Activated naive CD4-positive, alpha-beta T cell treated with anti-CD3 and anti-CD28 coated beads, Interleukin-2, amount 10 ng/mL, durations not matched to agents 7 days and 5 days (primary cell): ENCODE results near the gene TESK1.
A peak's percentile ranks its signal among the peaks of the same experiment; 100 is the strongest.

Source experiments
- CTCF ChIA-PET: fragments of 350-600 bp; sonication (Branson Sonifier 250); formaldehyde crosslinking; loops from one replicate; lab custom pipeline; 2021; ENCODE audit warnings: antibody characterized with exemption; lab: Charles Lee
- DNase-seq: peaks from one replicate; pipeline ENCODE4 v3.0.0-alpha.2; 2020
- H3K27ac Mint-ChIP-seq: one replicate; pipeline ENCODE4 v1.8.0; 2021; ENCODE audit warnings: mild to moderate bottlenecking, moderate library complexity, mixed read lengths
- H3K27me3 Mint-ChIP-seq: one replicate; pipeline ENCODE4 v1.8.0; 2021; ENCODE audit warnings: mild to moderate bottlenecking, mixed read lengths
- H3K36me3 Mint-ChIP-seq: one replicate; pipeline ENCODE4 v1.8.0; 2021; ENCODE audit warnings: mixed read lengths
- H3K4me1 Mint-ChIP-seq: one replicate; pipeline ENCODE4 v1.8.0; 2021; ENCODE audit warnings: mixed read lengths
- H3K4me3 Mint-ChIP-seq: one replicate; pipeline ENCODE4 v1.8.0; 2021; ENCODE audit warnings: mild to moderate bottlenecking, moderate library complexity, mixed read lengths
- H3K9me3 Mint-ChIP-seq: one replicate; pipeline ENCODE4 v1.8.0; 2021; ENCODE audit warnings: mixed read lengths

Gene TESK1, protein sequence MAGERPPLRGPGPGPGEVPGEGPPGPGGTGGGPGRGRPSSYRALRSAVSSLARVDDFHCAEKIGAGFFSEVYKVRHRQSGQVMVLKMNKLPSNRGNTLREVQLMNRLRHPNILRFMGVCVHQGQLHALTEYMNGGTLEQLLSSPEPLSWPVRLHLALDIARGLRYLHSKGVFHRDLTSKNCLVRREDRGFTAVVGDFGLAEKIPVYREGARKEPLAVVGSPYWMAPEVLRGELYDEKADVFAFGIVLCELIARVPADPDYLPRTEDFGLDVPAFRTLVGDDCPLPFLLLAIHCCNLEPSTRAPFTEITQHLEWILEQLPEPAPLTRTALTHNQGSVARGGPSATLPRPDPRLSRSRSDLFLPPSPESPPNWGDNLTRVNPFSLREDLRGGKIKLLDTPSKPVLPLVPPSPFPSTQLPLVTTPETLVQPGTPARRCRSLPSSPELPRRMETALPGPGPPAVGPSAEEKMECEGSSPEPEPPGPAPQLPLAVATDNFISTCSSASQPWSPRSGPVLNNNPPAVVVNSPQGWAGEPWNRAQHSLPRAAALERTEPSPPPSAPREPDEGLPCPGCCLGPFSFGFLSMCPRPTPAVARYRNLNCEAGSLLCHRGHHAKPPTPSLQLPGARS

DNA sequence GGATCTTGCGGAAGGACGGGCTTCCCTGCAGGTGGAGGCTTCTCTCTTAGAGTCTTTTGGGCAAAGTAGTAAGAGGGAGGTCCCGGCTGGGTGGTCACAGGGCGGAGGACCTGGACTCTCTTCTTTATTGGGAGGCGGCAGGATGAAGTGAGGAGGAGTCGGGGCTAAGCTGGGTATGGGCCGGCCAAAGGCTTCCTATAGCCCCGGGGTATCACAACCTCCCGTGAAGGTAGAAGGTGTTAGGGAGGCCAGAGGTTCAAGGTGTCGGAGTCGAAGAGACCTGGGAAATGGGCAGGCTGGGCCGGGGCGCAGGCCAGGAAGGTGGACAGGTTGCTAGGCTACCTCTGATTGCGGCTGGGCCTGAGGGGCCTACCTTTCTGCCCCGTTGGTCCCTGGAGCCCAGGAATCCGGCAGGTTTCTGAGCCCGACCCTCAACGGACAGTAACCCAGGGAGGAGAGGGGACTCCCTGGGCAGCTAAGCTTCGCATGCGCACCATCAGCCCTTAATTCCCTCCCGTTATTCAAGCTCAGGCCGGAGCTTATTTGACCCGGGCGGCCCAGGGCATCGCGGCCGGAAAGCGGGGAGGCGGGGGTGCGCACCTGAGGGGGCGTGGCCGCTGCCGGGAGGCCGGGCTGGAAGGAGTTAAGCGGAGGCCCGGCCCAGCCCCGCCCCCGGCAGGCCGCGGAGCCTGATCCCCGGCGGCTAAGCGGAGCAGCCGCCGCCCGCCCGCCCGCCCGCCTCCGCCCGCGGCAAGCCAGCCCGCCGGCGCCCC lies at the start of gene TESK1:
Gene TESK1 (plus strand): TSS at position 685 of the 773 bp plus-strand sequence. CDS start 358 bp downstream, outside the sequence.
- H3K36me3 Mint-ChIP-seq: peaks cover 19% of the 10 kb centered on the region
- H3K27ac Mint-ChIP-seq: peak within 1 kb of the TSS; percentile 97

DNA sequence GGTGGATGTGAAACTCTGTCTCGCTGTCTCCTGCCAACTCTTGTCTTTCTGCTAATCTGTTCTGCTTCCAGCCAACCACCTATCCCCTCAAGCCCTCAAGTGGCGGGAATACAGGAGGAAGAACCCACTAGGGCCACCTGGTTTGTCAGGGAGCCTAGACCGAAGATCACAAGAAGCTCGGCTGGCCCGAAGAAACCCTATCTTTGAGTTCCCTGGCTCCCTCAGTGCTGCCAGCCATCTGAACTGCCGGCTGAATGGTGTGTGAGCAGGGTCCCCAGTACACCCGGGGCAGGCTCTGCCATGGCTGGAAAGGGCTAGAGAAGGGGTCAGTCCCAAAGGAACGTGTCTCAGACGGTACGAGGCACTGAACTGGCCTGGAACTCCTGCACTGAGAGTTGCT lies 49.2 kb upstream of the TESK1 start:
- Mint-ChIP-seq H3K27ac (no peak overlapping the region), H3K36me3 (no peaks in the 10 kb centered on the region), H3K9me3 (no peaks in the 10 kb centered on the region), H3K4me3 (no peak overlapping the region), H3K27me3 (no peaks in the 10 kb centered on the region), H3K4me1 (no peaks in the 10 kb centered on the region)
- CTCF ChIA-PET: interaction anchor here (1.8 kb wide), 1 partner anchor 34 kb away, joined by 3 read pairs; no protein-coding TSS in a partner anchor
- no peak for DNase-seq

More for the DNA sequence above, at the start of gene TESK1:
- no peaks in the 10 kb centered on the region for H3K27me3 Mint-ChIP-seq
- DNase-seq: peak; percentile 88
- peak within 1 kb of the TSS; percentile 89 for H3K4me3 Mint-ChIP-seq
- peaks cover 41% of the 10 kb centered on the region for H3K4me1 Mint-ChIP-seq
- CTCF ChIA-PET: interaction anchor here (0.6 to 2.6 kb wide), 5 partner anchors 9 to 126 kb away, joined by 3 to 11 read pairs (median 4); no protein-coding TSS in a partner anchor
- no peaks in the 10 kb centered on the region for H3K9me3 Mint-ChIP-seq

DNA sequence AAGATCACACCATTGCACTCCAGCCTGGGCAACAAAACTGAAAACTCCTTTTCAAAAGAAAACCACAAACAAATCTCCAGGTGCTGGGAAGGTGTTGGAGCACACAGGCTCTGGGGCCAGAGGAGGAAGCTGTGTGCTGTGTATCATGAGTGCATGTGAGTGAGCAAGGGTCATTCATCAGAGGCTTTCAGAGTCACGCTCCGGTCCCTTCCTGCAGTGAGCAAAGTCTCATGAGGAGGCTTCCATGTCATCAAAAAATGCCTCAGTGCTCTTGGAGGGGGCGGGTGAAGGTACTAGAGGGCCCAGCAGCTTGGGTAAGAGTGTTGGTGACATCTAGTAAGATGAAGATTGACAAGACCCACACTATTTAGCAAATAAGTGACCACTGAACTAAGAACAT lies 48.3 kb upstream of the TESK1 start:
- Mint-ChIP-seq H3K27ac (peak overlapping the region; percentile 8), H3K9me3 (no peaks in the 10 kb centered on the region), H3K36me3 (no peaks in the 10 kb centered on the region), H3K4me3 (no peak overlapping the region), H3K27me3 (no peaks in the 10 kb centered on the region), H3K4me1 (no peaks in the 10 kb centered on the region)
- no peak for DNase-seq
- CTCF ChIA-PET: interaction anchor here (0.6 to 1.8 kb wide), 3 partner anchors 13 to 233 kb away, joined by 3 to 5 read pairs (median 3); no protein-coding TSS in a partner anchor

DNA sequence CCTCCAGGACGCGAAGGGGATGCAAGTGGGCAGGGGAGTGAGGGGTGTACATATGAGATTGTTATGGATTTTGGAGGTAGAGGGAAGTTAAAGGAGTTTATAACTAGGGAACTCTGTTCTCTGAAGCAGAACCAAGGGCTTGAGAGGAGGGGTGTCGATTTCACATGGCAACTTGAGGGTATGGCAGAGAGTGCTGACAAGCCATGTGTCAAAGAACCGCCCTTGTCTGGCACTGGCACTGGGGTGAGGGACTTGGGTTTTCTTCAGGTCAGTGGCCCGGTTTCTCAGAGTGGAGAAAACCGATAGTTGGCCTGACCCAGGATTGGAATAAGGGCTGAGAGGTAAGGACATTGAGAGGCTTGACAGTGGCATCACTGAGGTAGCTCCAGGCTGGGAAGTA lies 47.7 kb upstream of the TESK1 start:
- H3K4me1 Mint-ChIP-seq: no peaks in the 10 kb centered on the region
- no peaks in the 10 kb centered on the region for H3K27me3 Mint-ChIP-seq
- DNase-seq: no peak
- H3K4me3 Mint-ChIP-seq: no peak overlapping the region
- H3K9me3 Mint-ChIP-seq: no peaks in the 10 kb centered on the region
- CTCF ChIA-PET: interaction anchor here (0.6 to 1.9 kb wide), 3 partner anchors 11 to 233 kb away, joined by 3 to 5 read pairs (median 5); no protein-coding TSS in a partner anchor
- no peak overlapping the region for H3K27ac Mint-ChIP-seq
- no peaks in the 10 kb centered on the region for H3K36me3 Mint-ChIP-seq

DNA sequence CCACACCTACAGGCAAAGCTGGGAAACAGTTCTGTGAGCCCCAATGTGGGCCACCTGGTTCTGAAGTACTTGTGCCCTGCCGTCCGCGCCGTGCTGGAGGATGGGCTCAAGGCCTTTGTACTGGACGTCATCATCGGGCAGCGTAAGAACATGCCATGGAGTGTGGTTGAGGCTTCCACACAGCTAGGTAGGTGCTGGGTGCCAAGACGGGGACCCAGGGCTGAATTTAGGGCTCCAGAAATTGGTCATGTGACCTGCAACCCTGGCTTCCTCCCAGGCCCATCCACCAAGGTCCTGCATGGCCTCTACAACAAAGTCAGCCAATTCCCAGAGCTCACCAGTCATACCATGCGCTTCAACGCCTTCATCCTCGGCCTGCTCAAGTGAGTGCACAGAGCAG lies 46.9 kb upstream of the TESK1 start:
- no peak for DNase-seq
- H3K36me3 Mint-ChIP-seq: no peaks in the 10 kb centered on the region
- no peaks in the 10 kb centered on the region for H3K9me3 Mint-ChIP-seq
- H3K27me3 Mint-ChIP-seq: no peaks in the 10 kb centered on the region
- no peaks in the 10 kb centered on the region for H3K4me1 Mint-ChIP-seq
- CTCF ChIA-PET: interaction anchor here (1.9 kb wide), 1 partner anchor 10 kb away, joined by 5 read pairs; no protein-coding TSS in a partner anchor
- H3K27ac Mint-ChIP-seq: no peak overlapping the region
- H3K4me3 Mint-ChIP-seq: no peak overlapping the region

DNA sequence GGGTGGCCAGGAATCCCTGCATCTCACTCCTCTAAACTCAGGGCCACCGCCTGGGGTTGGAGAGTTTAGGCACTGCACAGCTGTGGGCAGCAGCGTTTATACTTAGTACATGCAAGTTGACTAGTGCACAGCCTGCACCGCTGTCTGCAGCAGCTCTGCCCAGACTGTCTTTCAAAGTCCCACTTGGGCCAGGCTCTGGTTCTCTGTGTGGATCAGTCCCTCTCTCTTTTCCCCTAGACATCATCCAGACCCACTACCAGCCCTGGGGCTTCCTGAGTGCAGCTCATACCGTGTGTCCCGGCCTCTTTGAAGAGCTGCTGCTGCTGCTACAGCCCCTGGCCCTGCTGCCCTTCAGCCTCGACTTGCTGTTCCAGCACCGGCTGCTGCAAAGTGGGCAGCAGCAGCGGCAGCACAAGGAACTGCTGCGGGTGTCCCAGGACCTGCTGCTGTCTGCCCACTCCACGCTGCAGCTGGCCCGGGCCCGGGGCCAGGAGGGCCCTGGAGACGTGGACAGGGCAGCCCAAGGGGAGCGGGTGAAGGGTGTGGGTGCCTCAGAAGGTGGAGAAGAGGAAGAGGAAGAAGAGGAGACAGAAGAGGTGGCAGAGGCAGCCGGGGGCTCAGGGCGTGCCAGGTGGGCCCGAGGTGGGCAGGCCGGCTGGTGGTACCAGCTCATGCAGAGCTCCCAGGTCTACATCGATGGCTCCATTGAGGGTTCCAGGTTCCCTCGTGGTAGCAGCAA lies 45.1 kb upstream of the TESK1 start:
- DNase-seq: no peak
- Mint-ChIP-seq H3K27me3 (peaks cover 3% of the 10 kb centered on the region), H3K27ac (no peak overlapping the region), H3K4me1 (no peaks in the 10 kb centered on the region), H3K36me3 (no peaks in the 10 kb centered on the region), H3K4me3 (no peak overlapping the region), H3K9me3 (no peaks in the 10 kb centered on the region)
- CTCF ChIA-PET: no interaction called here

DNA sequence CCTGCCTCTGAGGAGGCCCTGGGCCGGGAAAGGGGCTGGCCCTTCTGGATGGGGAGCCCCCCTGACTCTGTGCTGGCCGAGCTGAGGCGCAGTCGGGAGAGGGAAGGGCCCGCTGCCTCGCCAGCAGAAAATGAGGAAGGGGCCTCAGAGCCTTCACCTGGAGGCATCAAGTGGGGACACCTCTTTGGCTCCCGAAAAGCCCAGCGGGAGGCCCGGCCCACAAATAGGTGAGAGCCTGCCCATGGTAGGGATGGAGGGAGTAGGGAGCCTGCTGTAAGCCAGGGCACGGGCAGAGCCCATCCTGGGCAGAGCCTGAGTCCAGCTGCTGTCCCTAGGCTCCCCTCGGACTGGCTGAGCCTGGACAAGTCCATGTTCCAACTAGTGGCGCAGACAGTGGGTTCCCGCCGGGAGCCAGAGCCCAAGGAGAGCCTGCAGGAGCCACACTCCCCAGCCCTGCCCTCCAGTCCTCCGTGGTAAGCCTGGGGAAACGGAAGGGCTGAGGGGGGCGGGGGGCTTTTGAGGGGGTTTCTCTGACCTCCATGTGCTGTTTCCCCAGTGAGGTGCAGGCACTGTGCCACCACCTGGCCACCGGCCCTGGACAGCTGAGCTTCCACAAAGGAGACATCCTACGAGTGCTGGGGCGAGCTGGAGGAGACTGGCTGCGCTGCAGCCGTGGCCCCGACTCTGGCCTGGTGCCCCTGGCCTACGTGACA lies 44.3 kb upstream of the TESK1 start:
- Mint-ChIP-seq H3K9me3 (no peaks in the 10 kb centered on the region), H3K27ac (no peak overlapping the region), H3K4me3 (no peak overlapping the region), H3K27me3 (peaks cover 6% of the 10 kb centered on the region), H3K4me1 (no peaks in the 10 kb centered on the region), H3K36me3 (no peaks in the 10 kb centered on the region)
- CTCF ChIA-PET: no interaction called here
- no peak for DNase-seq

DNA sequence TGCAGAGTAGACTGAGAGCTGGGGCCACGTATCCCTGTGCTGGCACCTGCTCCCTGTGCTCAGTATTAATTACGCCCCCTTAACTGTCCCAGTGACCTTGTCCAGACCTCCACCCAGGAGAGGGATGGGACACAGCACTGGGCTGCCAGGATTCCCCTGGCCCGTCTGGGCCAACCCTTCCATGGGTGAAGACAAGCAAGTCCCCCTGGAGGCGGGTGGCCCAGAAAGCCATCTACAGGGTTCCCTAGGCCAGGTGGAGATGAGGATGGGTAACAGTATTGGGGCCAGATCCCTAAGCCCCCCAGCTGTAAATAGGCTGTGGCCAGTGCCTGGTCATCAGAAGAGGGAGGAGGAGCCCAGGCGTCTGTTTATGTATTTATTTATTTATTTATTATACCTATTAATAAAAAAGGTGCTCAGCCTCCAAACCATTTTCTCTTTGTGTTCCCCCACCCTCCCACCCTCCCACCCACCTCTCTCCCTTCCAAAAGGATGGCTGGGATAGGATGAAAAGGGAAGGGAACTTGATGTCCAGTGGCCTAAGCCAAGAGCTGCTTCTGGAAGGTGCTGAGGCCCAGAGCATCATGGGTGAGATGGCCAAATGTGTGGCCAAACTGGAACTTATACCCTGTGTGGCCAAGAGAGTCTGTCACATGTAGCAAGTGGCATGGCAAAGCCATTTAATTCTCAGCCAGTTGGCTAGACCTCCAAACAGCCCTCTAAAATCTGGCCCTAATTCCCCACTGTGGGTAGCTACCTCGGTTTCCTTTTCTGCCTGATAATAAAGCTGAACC lies 43.4 kb upstream of the TESK1 start:
- no peaks in the 10 kb centered on the region for H3K36me3 Mint-ChIP-seq
- no peaks in the 10 kb centered on the region for H3K9me3 Mint-ChIP-seq
- H3K4me1 Mint-ChIP-seq: peaks cover 4% of the 10 kb centered on the region
- peaks cover 6% of the 10 kb centered on the region for H3K27me3 Mint-ChIP-seq
- H3K27ac Mint-ChIP-seq: no peak overlapping the region
- no peak for DNase-seq
- CTCF ChIA-PET: no interaction called here
- no peak overlapping the region for H3K4me3 Mint-ChIP-seq

DNA sequence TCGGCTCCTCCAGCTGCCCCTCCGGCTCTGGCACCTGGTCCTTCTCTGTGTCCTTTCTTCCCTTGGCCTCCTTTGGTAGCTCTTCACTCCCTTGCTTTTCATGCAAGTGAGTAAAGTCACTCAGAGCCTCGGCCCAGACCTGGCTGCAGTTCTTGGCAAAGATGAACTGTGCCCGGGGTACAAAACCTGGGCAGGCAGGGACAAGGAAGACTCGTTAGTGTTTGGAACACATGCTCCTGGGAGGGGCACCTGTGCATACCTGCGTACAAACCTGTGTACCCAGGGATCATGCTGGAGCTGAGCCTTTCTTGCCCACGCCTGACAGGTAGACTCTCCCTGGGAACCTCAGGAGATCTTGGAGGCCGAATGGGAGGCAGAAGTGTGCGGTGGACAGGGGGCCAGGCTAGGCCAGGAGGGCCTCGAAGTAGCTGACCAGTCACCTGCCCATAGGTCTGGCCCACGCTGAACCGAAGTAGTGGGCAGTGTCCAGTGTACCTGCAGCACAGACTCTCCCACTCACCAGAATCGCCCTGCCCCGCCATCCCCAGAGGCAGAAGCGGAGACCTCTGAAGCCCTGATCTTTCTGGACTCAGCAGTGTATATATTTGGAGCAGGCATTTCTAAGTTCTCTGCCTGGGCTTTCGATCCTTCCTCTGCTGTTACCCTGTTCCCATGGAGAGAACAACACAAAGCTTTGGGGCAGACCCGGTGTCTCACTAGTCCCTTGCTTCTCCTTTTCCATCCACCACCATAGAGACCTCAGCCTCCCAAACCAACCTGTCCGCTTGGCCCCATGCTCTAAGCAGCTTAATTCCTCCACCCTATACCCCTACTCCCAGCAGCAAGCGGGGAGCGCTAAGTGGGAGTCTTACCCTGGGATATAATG lies 41.9 kb upstream of the TESK1 start:
- peak overlapping the region; percentile 35 for H3K27ac Mint-ChIP-seq
- no peak overlapping the region for H3K4me3 Mint-ChIP-seq

DNA sequence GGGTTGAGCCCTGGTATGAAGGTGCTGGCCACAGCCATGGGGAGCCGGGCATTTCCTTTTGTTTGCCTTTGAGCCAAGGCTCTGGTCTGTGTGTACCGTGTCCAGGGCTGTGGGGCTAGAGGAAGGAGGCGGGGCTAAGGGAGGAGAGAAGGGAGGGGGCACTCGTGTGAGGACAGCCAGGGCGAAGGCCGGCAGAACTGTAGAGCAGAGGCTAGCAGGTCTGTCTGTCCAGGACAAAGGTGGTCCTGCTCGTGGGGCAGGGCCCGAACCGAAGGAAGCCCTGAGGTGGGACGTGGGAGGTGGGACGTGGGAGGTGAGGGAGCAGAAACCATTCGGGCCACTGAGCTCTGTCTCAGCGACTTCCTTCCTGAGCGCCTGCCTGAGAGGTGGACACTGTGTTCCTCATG lies 41.3 kb upstream of the TESK1 start:
- H3K27ac Mint-ChIP-seq: peak overlapping the region; percentile 35
- H3K4me3 Mint-ChIP-seq: no peak overlapping the region

More for the DNA sequence above, 41.9 kb upstream of the TESK1 start:
- Mint-ChIP-seq H3K9me3 (no peaks in the 10 kb centered on the region), H3K4me1 (peaks cover 7% of the 10 kb centered on the region), H3K36me3 (no peaks in the 10 kb centered on the region), H3K27me3 (peaks cover 6% of the 10 kb centered on the region)
- no peak for DNase-seq
- CTCF ChIA-PET: no interaction called here

DNA sequence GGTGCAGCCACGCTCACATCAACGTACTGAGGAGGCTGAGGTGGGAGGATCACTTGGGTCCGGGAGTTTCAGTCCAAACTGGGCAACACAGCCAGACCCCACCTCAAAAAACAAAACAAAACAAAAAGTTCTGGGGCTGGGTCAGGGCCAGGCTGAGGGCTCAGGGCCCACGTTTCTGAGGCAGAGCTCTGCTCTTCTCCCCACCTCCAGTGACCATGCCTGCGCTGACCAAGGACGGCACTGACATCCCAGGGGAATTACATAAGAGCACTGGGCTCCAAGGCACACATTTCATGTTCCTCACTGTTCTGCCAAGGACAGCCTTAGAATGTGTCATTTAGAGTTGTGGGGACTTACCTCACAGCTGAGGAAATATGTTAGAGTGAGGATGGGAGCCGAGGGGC lies 40.4 kb upstream of the TESK1 start:
- Mint-ChIP-seq H3K9me3 (no peaks in the 10 kb centered on the region), H3K4me3 (no peak overlapping the region), H3K27ac (no peak overlapping the region), H3K27me3 (peaks cover 6% of the 10 kb centered on the region), H3K4me1 (peaks cover 11% of the 10 kb centered on the region), H3K36me3 (no peaks in the 10 kb centered on the region)
- no peak for DNase-seq
- CTCF ChIA-PET: no interaction called here

More for the DNA sequence above, 41.3 kb upstream of the TESK1 start:
- peaks cover 6% of the 10 kb centered on the region for H3K27me3 Mint-ChIP-seq
- H3K36me3 Mint-ChIP-seq: no peaks in the 10 kb centered on the region
- peaks cover 7% of the 10 kb centered on the region for H3K4me1 Mint-ChIP-seq
- H3K9me3 Mint-ChIP-seq: no peaks in the 10 kb centered on the region
- DNase-seq: no peak
- CTCF ChIA-PET: interaction anchor here (0.5 kb wide), 1 partner anchor 56 kb away, joined by 3 read pairs; no protein-coding TSS in a partner anchor

DNA sequence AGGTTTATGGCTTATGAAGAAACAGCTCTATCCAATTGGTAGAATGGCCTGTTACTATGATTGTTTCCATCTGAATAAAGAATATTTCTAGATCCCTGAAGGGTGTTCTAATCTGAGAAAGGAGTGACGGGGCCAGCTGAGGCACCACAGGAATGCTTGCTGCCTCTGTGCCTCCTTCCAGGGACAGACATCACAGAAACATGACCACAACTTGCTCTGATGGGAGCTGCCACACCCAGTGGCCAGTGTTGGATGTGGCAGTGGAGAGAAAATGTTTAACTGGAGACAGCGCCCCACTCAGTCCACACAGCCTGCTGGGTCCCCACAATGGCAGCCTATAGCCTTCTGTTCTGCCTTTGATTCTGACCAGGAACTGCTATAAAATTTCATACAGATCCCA lies 38.6 kb upstream of the TESK1 start:
- H3K36me3 Mint-ChIP-seq: no peaks in the 10 kb centered on the region
- no peaks in the 10 kb centered on the region for H3K9me3 Mint-ChIP-seq
- peaks cover 6% of the 10 kb centered on the region for H3K27me3 Mint-ChIP-seq
- H3K4me3 Mint-ChIP-seq: no peak overlapping the region
- peaks cover 24% of the 10 kb centered on the region for H3K4me1 Mint-ChIP-seq
- H3K27ac Mint-ChIP-seq: no peak overlapping the region
- CTCF ChIA-PET: interaction anchor here (1.2 to 1.7 kb wide), 2 partner anchors 12 to 97 kb away, joined by 3 to 9 read pairs; no protein-coding TSS in a partner anchor
- no peak for DNase-seq
